GM21576 (cell line): Measurements from ENCODE around the gene ING2.

Source experiments
- ATAC-seq: cut with Tn5 transposase; IDR thresholded peaks from one replicate; pipeline ENCODE4 v1.9.1; 2021; ENCODE audit warnings: mild to moderate bottlenecking, moderate library complexity; ENCODE audit not compliant: unreplicated experiment

Gene ING2

DNA sequence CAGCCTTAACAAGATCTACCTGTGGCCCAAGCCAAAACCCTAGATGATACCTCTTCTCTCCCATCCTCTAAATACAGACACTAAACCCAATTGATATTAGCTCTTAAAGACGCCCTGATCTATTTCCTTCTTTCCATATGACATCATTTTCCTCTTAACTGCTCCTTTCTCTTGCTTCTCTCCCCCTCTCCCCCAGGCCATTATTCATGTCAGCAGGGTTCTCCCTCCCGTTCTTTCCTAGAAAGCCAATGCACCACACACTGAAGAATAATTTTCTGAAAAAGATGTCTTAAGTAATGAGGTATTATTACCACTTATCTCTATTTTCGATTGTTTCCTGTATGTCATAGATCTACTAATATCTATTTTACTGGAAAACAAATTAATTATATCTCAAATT, 9.7 kb upstream of the ING2 start:
- no peak for ATAC-seq

- no peak for ATAC-seq
These were observed 5.5 kb upstream of the ING2 start for GRCh38 chr4:183499389-183499788.

DNA sequence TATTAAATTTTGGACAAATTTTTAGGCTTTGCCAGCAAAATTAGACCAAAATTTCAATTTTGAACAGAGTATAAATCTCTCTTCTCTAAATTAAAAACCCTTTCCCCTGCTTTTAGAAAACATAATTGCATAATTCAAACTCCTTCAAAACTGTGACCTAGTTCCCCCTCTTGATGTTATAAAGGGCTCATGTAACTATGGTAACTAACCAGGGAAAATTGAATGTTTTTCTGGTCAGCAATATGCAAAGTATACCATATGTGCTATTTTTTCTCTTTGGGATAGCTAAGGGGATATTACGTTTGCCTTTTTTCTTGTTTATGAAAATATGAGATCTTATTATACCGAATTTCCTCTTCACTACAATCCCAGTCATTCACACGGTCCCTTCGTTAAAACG, 5.1 kb upstream of the ING2 start:
- no peak for ATAC-seq

DNA sequence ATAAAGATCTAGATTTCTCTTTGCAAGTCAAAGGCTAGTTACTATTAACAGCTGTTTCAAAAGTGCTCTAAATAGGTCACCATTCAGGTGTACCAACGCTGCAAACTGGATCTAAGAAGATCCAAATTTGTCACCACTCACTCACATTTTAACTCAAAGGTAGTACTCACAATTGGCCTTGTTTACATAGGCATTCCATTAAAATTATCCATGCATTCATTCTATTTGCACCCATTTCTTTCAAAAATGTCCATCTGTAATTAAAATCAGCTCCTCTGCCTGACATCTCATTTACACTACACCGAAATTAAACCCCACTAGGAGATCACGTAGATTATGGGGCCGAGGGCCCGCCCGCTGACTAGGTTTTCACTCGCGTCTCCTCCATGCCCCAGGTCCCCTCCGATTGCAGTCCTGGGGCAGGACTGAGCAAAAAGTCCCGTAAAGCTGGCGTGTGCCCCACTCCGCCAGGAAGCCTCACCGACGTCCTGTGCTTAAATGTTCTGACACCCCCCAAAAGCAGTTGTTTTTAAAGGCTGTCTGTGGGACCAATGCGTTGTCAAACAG, 1.3 kb upstream of the ING2 start:
- peak; percentile 3 for ATAC-seq

DNA sequence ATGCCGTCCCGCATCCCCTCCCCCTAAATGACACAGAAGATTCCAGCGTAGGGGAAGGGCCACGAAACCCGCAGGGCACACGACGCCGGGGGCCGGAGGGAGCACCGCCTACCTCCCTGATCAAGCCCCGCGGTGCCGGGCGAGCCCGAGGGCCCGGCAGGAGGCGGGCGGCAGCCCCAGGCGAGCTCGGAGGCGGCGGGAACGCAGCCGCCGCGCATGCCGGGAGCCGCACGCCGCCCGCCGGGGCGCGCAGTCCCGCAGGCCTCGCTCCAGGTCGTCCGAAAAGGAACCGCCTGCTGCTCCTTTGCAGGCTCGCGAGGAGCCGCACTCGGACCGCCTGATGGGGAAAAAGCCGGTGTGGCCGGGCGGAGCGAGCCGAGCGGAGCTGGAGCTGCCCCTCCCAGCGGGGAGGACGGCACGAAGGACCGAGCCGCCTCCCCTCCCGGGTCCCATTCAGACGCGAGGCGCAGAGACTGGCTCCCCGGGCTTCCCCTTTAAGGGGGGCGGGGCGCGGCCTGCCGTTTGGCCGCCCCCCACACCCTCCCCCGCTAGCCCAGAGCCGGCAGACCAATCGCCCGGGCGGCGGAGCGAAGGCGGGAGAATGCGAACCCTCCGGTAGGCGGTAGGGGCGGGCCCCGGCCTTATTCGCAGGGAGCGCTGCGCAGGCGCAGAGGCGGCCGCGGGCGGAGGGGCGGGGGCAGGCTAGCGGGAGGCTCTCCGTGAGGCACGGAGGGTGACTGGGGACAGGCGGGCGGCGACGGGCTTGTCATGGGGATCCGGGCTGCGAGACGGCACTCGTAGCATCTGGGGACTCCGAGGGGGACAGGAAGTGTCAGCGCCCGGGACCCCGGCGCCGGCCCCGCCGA, 561 bp upstream of the ING2 start:
- ATAC-seq: peak; percentile 64

GRCh38 chr4:183505611-183506388, 942 bp downstream of the ING2 start:
- ATAC-seq: peak; percentile 40

GRCh38 chr4:183506389-183506735, 1.5 kb downstream of the ING2 start:
- no peak for ATAC-seq

- no peak for ATAC-seq
These were observed 3.3 kb downstream of the ING2 start for GRCh38 chr4:183507925-183508696.

DNA sequence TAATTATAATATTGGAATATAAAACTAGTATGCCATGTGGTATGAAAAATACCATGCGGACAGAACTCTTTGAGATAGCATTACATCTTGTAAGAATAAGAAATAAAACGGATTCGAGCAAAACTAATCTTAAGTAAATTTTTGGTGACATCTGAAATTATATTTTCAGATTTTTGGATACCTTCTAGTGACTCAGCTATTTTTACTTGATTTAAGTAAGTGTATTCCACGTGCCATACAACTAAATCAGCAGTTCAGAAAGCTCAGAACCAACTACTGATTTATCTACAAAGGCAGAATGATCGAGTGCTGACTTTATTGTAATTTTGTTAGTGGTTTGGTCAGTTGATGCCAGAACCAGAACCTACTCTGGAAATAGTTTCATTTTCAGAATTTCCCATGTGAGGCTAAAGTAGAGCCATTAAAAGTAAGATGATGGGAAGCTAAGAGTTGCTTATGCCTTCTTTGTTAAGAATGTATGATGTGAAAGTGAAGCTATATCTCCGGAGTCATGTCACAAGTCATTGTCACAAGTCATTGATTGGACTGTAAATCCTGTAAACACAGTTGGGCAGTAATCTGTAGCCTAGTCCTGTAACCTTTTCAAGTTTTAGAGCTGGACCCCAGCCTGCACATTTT, 4.0 kb downstream of the ING2 start:
- ATAC-seq: no peak

GRCh38 chr4:183515411-183515810, 10.6 kb downstream of the ING2 start:
- no peak for ATAC-seq

GRCh38 chr4:183517194-183517593, 12.3 kb downstream of the ING2 start:
- ATAC-seq: no peak

DNA sequence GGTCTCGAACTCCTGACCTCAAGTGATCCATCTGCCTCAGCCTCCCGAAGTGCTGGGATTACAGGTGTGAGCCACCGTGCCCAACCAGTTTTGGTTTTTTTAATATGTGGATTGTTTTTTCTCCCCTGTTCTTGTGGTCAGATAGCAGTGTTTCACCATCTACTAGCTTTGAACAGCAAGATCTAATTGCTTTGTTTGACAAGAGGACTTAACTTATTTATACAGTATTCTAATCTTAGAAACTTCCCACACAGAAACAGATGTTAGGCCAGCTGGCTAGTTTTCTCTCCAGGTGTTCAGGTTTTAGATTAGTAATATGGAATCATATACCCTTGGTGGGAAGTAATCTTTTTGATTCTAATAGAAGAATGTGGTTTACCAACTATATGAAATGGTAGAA, 12.9 kb downstream of the ING2 start:
- no peak for ATAC-seq

DNA sequence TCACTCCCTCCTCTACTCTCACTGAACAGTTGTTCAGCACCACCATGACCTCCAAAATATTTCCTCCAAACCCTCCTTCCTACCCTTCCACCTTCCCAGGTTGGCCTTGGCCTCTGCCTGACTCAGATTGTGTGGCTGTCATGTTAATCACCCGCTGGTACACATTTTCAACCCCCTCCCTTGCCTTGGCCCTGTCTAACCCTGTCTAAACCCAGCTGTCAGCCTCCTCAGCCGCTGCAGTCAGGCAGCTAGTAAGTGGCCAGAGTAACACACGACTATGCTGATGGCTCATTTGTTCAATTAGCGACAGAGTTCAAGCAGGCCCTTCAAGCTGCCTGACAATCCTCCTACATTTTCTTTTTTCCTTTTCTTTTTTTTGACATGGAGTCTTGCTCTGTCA, 18.0 kb downstream of the ING2 start:
- ATAC-seq: no peak

GRCh38 chr4:183527326-183527725, 22.5 kb downstream of the ING2 start:
- ATAC-seq: no peak

DNA sequence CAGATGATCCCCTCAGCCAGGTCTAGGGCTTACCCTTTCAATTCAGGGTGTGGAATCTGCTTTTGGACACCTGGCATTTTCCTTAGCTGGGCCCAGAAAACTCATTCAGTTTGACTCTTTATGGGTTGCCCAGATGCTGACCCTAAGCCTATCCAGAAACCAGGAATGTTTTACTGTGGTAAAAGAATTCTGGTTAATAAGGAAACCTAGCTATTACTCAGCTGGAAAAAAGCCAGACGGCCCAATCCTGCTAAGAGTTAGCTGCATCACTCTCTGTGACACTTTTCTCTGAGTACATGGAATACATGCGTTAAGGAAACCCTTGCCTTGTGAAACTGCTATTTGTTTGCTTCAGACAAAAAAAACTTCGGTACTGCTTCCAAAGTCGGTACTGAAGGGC, 28.0 kb downstream of the ING2 start:
- no peak for ATAC-seq

- ATAC-seq: no peak
These were observed 28.8 kb downstream of the ING2 start for GRCh38 chr4:183533698-183534097.

DNA sequence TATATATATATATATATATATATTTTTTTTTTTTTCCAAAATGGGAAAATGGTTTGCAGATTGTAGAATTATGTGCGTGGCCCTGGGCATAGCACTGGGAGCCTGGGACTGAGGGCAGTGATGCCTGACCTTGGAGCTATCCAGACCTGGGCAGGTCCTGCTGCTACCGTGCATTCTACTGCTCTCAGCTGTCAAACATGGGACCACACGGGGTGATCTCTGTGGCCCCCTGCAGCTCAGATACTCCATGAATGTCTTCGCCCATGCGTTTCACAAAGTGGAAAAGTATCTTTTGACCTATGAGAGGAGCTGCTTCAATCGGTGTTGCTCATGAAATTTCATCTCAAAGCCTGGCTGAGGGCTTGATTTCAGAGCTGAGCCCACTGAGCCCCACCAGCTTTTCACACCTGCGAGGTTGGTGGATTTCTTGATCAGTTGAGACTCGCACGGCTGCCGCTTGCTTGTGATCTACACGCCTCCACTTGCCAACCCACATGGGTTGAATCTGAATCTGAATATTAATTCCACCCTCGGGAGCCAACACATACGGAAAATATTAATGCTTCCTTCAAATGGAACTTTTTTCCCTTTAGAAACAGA, 35.7 kb downstream of the ING2 start:
- no peak for ATAC-seq

GRCh38 chr4:183541010-183541751, 36.3 kb downstream of the ING2 start:
- ATAC-seq: no peak

DNA sequence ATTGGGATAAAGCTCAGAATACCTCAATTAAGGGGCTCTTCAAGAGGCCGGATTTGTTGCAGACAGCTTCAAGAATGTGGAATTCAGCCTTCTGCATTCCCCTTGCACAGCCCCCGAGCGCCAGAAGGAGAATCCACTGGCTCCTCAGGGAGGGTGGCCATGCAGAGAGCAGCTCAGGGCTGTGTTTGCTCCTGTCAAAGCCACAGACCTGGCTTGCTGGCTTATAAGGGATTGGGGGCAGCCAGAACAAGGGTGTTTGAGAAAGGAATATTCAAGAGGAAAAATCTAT, 36.8 kb downstream of the ING2 start:
- ATAC-seq: no peak

- ATAC-seq: no peak
These were observed 38.6 kb downstream of the ING2 start for GRCh38 chr4:183543435-183543834.
